GM12864 (cell line): ENCODE measurements around the gene NEK2.

ENCODE experiments used
- DNase-seq: peaks from one replicate; pipeline ENCODE4 v3.0.0-alpha.2; 2011; ENCODE audit warnings: low read depth
- H3K4me3 ChIP-seq: 2 replicates; pipeline ENCODE4 v1.5.1; 2011; ENCODE audit warnings: mild to moderate bottlenecking, low read depth, low read length, control low read depth
- TF ChIP-seq, protein P1 (sequence below): IDR thresholded peaks from 2 replicates; pipeline ENCODE4 v1.5.1; 2011; ENCODE audit warnings: low read depth, mild to moderate bottlenecking, moderate library complexity, low read length, control low read depth, inconsistent platforms; ENCODE audit errors: missing control alignments

The NEK2 gene

DNA sequence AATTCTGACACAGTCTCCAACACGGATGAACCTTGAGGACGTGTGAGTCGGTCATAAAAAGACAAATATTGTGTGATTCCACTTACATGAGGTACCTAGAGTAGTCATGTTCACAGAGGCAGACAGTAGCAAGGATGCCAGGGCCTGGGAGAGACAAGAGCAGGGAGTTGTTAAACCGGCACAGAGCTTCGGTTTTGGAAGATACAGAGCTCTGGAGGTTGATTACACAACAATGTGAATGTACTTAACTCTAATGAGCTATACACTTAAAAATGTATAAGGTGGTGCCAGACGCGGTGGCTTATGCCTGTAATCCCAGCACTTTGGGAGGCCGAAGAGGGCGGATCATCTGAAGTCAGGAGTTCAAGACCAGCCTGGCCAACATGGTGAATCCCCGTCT, 37.8 kb upstream of the NEK2 start:
- no peak for DNase-seq
- TF ChIP-seq, protein P1, sequence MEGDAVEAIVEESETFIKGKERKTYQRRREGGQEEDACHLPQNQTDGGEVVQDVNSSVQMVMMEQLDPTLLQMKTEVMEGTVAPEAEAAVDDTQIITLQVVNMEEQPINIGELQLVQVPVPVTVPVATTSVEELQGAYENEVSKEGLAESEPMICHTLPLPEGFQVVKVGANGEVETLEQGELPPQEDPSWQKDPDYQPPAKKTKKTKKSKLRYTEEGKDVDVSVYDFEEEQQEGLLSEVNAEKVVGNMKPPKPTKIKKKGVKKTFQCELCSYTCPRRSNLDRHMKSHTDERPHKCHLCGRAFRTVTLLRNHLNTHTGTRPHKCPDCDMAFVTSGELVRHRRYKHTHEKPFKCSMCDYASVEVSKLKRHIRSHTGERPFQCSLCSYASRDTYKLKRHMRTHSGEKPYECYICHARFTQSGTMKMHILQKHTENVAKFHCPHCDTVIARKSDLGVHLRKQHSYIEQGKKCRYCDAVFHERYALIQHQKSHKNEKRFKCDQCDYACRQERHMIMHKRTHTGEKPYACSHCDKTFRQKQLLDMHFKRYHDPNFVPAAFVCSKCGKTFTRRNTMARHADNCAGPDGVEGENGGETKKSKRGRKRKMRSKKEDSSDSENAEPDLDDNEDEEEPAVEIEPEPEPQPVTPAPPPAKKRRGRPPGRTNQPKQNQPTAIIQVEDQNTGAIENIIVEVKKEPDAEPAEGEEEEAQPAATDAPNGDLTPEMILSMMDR: no peak
- H3K4me3 ChIP-seq: no peak overlapping the region

DNA sequence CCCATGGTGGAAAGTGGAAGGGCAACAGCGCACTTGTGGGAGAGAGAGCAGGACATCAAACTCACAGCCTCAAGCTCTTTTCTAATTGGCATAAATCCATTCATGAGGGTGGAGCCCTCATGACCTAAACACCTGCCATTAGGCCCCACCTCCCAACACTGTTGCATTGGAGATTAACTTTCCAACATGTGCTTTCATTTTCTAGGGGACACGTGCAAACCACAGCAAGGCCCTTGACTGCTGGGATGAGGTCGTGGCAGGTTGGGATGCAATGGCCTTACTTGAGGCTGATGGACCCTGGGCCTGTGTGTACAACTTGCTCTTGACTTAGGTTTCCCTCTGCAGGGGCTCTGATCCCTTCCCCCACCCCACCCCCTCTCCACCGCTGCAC, 35.9 kb upstream of the NEK2 start:
- TF ChIP-seq, protein P1: no peak
- no peak overlapping the region for H3K4me3 ChIP-seq
- DNase-seq: no peak

DNA sequence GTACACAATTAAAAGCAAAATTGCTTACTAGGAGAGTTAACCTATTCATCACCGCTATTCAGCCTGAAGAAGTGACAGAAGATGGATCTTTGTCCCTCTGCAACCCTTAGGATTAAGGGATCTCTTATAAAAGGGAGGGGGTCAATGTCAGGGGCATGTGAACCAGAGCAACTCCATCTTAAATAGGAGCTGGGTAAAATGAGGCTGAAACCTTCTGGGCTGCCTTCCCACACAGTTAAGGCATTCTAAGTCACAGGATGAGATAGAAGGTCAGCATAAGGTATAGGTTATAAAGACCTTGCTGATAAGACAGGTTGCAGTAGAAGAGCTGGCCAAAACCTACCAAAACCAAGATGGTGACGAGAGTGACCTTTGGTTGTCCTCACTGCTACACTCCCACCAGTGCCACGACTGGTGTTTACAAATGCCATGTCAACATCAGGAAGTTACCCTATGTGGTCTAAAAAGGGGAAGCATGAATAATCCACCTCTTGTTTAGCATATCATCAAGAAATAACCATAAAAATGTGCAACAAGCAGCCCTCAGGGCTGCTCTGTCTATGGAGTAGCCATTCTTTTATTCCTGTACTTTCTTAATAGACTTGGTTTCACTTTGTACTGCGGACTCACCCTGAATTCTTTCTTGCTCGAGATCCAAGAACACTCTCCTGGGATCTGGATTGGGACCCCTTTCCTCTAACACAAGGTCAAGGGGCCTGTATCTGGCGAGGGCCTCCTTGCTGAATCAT, 35.3 kb upstream of the NEK2 start:
- TF ChIP-seq, protein P1: no peak
- H3K4me3 ChIP-seq: no peak overlapping the region
- no peak for DNase-seq

DNA sequence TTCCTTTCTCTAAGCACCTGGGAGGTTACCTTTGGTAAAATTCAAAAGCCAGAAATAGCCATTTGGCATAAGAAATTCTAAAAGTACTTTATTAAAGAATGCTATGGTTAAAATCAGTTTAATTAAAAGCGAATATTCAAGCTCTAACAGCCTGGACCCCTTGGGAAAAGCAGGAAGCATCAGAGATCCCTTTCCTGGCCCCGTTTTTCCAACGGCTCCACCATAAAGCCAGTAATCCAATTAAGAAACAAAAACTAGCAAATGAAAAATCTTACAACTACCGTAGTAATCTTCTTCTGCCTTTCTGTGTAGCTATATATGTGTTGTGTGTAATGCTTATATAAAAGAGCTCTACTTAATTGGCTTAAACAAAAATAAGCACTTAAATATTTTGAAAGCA, 33.5 kb upstream of the NEK2 start:
- TF ChIP-seq, protein P1: no peak
- DNase-seq: no peak

DNA sequence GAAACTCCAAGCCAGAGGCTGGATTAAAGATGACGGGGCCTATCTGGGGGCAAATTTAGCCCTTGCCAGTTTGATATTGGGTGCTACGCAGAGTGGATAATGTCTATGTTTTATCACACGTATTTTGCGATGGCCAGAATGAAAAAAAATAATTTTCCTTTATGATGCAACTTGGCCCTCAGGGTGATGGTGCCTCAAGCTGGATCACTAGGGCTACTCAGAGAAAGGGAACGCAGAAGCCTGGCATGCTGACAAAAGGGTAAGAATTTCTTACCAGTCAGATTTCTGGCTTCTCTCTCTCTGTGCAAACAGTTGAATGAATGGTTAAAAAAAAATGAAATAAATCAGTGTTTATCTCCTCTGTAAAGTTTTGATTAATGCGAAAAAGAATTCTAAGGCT, 32.6 kb upstream of the NEK2 start:
- TF ChIP-seq, protein P1: no peak
- H3K4me3 ChIP-seq: no peak overlapping the region
- DNase-seq: no peak

More for the DNA sequence above, 33.5 kb upstream of the NEK2 start:
- H3K4me3 ChIP-seq: no peak overlapping the region

DNA sequence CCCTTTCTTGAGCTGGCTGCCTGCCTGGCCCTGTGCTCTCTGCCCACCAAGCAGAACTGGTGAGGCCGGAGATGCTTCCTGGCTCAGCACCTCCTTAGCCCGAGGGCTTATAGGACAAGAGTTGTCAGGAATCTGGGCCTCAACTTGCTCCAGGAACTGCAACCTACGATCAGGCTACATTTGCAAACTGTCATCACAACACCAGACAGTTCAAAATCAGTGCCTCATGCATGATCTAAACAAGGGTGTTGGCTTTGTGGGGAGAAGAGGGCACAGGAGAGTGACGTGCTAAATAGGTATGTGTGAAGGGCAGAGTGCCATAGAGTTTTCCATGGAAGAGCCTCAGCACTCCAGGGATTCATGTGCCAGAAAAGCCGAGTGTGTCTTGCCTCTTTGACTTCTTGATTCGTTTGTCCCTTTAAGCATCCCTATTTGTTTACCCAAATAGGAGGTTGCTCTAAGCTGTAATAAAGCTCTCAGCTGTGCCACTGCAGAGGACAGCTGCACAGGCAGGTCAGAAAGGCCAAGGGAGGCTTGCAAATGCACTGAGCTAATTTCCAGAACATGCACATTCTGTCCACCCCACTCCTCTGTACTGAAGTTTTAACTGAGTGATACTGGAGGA, 30.2 kb upstream of the NEK2 start:
- TF ChIP-seq, protein P1: no peak
- no peak overlapping the region for H3K4me3 ChIP-seq
- no peak for DNase-seq

DNA sequence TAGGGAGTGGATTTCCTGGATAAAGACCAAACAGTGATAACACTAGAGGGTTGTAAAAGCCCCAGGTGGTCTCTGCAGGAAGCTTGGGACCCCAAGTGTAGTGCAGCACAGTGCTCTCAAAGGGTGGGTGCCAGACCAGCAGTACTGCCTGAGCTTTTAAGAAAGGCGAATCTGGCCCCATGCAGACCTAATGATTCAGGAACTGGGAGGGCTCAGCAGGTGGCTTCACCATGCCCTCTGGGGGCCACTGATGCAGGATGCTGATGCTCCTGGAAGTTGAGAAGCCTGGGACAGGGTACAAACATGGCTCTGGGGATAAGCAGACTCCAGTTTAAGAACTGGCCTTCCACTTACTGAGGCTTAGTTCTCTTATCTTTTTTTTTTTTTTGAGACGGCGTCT, 29.1 kb upstream of the NEK2 start:
- TF ChIP-seq, protein P1: no peak
- no peak overlapping the region for H3K4me3 ChIP-seq
- no peak for DNase-seq
